GM12872 (cell line): ENCODE results near the gene GNG8.

Experiments used
- CTCF ChIP-seq: IDR thresholded peaks from 3 replicates; pipeline ENCODE4 v1.5.1; 2011; ENCODE audit warnings: low read depth, mild to moderate bottlenecking, low read length, moderate library complexity; ENCODE audit not compliant: insufficient read depth

The GNG8 gene

GRCh38 chr19:46629546-46630025, 6.4 kb downstream of the GNG8 start:
- no peak for TF ChIP-seq CTCF

- no peak for TF ChIP-seq CTCF
Observed at GRCh38 chr19:46626446-46626845, 9.6 kb downstream of the GNG8 start.

- TF ChIP-seq CTCF, result no peak
Observed at GRCh38 chr19:46625731-46626130, 10.3 kb downstream of the GNG8 start.

- no peak for TF ChIP-seq CTCF
Observed at GRCh38 chr19:46624958-46625661, 10.9 kb downstream of the GNG8 start, which contains the start of gene PTGIR. Gene PTGIR, minus strand, starts transcription at chr19:46625089. Its CDS starts 864 bp downstream, at chr19:46624225.

- TF ChIP-seq CTCF, result no peak
Observed at GRCh38 chr19:46623915-46624502, 12.0 kb downstream of the GNG8 start.

GRCh38 chr19:46622118-46622446, 13.9 kb downstream of the GNG8 start:
- no peak for TF ChIP-seq CTCF

GRCh38 chr19:46621191-46622117, 14.5 kb downstream of the GNG8 start:
- 0 out of 3 replicates have a peak, but pooled peaks have one; percentile 6 for TF ChIP-seq CTCF
